GM10248 (cell line): Measurements from ENCODE around the gene ZNF862.
"Not testable (repeated sequence)": the region's sequence is repeated elsewhere in the genome, so short reads cannot be mapped to it uniquely, and the experiment has no call there.

Experiments used
- CTCF ChIA-PET: fragments of 300-600 bp; sonication (Branson Sonifier 250); formaldehyde crosslinking; extraction: SDS; loops from one replicate; lab custom pipeline; 2021; ENCODE audit warnings: antibody characterized with exemption; lab: Yijun Ruan, JAX
- POLR2A ChIA-PET: fragments of 350-650 bp; sonication (Branson Sonifier 250); formaldehyde crosslinking; extraction: SDS; loops from one replicate; lab custom pipeline; 2020; ENCODE audit warnings: antibody characterized with exemption; lab: Yijun Ruan, JAX
- DNase-seq: peaks from one replicate; pipeline ENCODE4 v3.0.0; 2012; ENCODE audit errors: extremely low spot score
- CTCF ChIP-seq: IDR thresholded peaks from 2 replicates; pipeline ENCODE4 v1.5.1; 2012; ENCODE audit warnings: mild to moderate bottlenecking, low read depth; ENCODE audit errors: extremely low read depth, missing control alignments, control extremely low read depth

The ZNF862 gene

DNA sequence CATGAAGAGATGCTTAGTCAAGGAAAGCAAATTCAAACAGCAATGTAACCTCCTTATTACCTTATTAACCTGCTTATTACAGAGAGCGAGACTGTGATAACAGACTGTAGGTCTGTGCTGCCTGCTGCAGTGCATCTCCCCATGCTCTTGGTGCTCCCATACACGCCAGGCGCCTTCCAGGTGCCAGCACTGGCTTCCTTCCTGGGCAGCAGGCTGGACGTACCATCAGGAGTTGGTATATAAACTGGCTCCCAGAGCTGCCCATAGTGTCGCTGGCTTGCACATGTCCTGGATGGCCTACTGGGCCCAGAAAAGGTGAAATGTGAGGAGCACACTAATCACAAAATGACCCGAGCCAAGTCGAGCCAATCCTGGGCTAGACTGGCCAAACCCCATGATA, 49.1 kb downstream of the ZNF862 start:
- no peak for DNase-seq
- TF ChIP-seq CTCF = no peak
- POLR2A ChIA-PET = no interaction called here
- CTCF ChIA-PET = no interaction called here

GRCh38 chr7:149890715-149891114, 52.5 kb downstream of the ZNF862 start:
- POLR2A ChIA-PET, CTCF ChIA-PET, DNase-seq: not testable (repeated sequence)

GRCh38 chr7:149894957-149895356, 56.8 kb downstream of the ZNF862 start:
- DNase-seq, POLR2A ChIA-PET: not testable (repeated sequence)
- CTCF ChIA-PET = interaction anchor here (1.0 kb wide), 1 partner anchor 11 kb away, joined by 4 read pairs; no protein-coding TSS in a partner anchor

DNA sequence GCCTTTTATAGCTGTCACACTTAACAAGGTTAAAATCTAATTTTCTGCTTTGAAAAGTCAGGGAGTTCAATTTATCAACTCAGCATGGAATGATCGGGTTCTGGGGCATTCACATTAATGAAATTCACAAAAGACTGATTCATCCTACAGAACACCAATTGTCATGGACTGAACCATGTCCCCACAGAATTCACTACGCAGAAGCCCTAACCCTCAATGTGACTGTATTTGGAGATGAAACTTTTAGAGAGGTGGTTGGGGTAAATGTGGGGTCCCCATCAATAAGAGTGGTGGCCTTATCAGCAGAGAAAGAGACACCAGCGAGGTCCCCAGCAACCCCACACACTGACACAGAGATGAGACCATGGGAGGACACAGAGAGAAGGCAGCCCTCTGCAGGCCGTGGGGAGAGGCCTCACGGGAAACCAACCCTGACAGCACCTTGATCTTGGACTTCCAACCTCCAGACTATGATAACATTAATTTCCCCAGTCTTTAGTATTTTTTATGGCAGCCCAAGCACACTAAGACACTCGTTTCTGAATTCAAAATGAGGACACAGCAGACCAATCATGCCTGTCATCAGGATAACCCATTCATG, 69.7 kb downstream of the ZNF862 start:
- POLR2A ChIA-PET, CTCF ChIA-PET, DNase-seq: not testable (repeated sequence)

- POLR2A ChIA-PET, DNase-seq, CTCF ChIA-PET: not testable (repeated sequence)
These were observed 72.0 kb downstream of the ZNF862 start for GRCh38 chr7:149910219-149910618.

DNA sequence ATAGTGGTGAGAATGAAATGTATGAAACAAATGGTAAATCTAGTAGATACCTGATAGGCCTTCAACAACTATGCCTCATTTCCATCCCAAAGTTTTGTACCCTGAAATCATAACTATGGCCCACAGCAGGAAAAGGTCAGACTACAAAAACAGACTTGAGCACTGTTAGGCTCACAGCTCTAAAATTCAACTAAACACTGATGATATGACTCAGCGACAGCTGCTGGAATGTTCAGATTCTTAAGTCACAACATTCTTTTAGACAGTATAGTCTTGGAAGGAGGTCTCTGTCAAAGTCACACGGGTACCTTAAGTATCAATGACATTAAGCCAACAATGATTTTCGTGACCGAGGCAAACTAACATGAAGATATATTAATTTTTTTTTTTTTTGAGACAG, 74.0 kb downstream of the ZNF862 start:
- CTCF ChIA-PET, DNase-seq, POLR2A ChIA-PET: not testable (repeated sequence)
